T47D (cell line): ENCODE data around the gene PARG.
A peak's percentile ranks its signal among the peaks of the same experiment; 100 is the strongest.
"Not testable (repeated sequence)": the region's sequence is repeated elsewhere in the genome, so short reads cannot be mapped to it uniquely, and the experiment has no call there.

Experiments used
- DNase-seq, 2 experiments: peaks; one replicate each; pipeline versions ENCODE4 v3.0.0 to v3.0.0-alpha.2; 2011 to 2012; ENCODE audit warnings: low read depth in 1 of 2, low spot score in 1 of 2
- JUND ChIP-seq: IDR thresholded peaks from 2 replicates; pipeline ENCODE4 v1.6.1; 2012; ENCODE audit warnings: low read depth
- in situ Hi-C: cut with HindIII; loops from 2 replicates; pipeline ENCODE4 v1.10.0; 2016; ENCODE audit warnings: low sequenced_read_pairs, low pct_unique_long_range_greater_than_20kb

PARG gene

GRCh38 chr10:49844775-49845595, 96.8 kb downstream of the PARG start:
- peak in 1 of 2 experiments; percentile 11 for DNase-seq

GRCh38 chr10:49842333-49842628, 99.5 kb downstream of the PARG start:
- DNase-seq, in situ Hi-C loops: not testable (repeated sequence)

More at GRCh38 chr10:49844775-49845595, 96.8 kb downstream of the PARG start:
- no peak for TF ChIP-seq JUND
- in situ Hi-C loops = no loop called here

DNA sequence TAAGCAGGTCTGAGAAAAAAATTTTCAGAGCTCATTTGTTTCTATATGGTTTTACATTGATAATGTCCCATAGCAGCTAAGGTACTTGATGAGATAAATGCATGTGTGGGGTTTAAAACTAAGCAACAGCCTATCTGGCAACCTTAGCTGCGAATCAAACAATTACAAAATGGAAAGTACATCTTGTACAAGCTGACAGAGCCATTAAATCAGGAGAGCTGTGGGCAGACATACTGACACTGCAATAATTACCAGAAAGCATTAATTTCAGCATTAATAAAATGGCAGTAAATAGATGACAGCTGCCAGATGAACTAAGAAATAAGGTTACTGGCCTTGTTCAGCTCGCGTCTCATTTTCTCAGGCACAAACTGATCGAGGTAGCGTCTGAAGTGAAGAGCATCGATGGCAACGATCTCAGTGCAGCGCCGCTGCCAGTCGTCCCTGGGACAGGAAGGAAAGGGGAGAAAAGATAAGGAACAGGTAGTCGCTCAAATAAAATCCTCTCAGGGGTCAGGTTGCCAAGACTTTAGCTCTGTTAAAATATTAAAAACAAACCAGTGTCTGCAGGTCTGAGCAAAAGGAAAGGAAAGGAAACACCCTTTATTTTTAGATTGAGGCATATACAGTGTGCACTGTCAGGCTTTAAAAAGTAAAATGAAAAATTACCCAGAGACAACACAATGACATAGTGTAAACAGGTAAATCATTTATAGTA, 100.1 kb downstream of the PARG start:
- no peak for TF ChIP-seq JUND
- DNase-seq = no peak
- in situ Hi-C loops = no loop called here

DNA sequence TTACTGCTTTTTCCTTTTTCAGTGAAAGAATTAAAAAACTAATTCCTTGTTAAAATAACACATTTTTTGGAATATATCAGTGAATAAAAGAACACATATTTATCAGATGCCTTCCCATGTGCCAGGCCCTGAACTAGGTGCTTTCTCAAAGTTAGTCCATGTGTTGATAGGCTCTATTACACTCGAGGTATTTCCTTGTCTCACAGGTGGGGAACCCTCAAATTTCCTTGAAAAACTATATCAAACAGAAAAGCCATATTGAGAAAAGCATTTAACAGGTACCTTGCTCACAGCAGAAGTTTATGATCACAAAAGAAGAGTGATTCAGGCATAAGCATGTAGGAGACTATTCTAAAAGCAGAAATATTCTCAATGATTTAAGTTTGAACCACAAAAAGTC, 104.1 kb downstream of the PARG start:
- TF ChIP-seq JUND = no peak
- DNase-seq = no peak
- in situ Hi-C loops = no loop called here

GRCh38 chr10:49837051-49837478, 104.8 kb downstream of the PARG start:
- TF ChIP-seq JUND = no peak
- no peak for DNase-seq
- in situ Hi-C loops = no loop called here

DNA sequence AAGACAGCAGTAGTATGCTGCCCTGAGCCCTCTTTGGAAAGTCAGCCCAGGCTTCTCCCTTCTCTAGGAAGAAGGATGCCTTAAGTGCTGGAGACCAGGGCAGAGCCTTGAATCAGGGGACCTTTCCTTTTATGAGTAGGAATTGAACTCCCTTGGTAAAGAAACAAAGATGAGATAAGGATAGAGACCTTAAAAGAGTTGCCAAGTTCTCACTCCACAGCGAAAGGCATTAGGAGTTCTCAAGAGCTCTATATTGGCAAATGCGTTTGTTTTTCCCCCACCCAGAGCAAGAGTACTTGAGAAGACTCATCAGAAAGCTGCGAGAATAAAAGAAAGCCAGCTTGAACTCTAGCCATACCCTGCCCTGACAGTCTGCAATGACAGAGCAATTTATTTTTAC, 106.9 kb downstream of the PARG start:
- in situ Hi-C loops = no loop called here
- TF ChIP-seq JUND = no peak
- DNase-seq = no peak

DNA sequence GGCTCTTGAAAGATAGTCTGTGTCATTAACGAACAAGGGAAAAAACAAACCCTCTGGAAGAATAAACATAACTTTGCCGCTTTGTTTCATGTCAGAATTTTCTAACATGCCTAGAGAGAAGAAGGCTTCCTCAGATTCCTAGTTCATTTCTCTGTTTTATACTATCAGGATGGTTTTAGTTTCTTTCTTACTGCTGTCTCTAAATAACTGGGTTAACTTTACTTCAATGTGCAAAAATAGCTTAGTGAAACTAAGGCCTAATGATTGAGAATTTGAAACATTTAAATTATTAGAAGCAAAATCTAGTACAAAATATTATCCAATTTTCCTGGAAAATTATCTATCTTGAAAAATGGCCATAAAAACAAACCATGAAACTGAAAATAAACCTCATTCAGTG, 107.6 kb downstream of the PARG start:
- no peak for TF ChIP-seq JUND
- no peak for DNase-seq
- in situ Hi-C loops = no loop called here

- no peak for TF ChIP-seq JUND
- in situ Hi-C loops = no loop called here
- no peak for DNase-seq
Measured at GRCh38 chr10:49833168-49833567, 108.7 kb downstream of the PARG start.

DNA sequence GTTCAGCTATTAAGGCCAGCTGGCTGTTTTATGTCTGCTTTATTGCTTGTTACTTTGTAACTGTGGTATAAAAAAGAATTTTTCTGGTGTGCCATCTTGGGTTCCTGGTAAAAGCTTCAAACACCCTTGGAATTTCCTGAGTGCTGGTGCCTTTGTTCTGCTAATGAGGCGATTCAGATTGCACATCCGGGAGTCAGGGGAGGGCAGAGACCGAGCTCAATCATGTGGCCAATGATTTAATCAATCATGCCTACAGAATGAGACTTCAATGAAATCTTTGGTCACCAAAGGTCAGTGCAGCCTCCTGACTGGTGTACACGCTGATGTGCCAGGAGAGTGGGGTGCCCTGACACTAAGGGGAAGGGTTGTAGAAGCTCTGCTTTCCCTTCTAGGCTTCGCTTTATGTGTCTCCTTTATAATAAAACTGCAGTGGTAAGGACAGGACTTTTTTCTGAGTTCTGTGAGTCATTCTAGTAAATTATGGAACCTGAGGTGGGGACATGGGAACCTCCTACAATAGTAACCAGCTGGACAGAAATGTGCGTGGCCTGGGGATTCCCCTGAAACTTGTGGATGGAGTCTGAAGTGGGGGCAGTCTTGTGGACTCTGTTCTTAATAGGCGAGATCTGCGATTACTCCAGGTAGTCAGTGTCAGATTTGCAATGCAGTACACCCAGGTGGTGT, 110.3 kb downstream of the PARG start:
- no peak for TF ChIP-seq JUND
- in situ Hi-C loops = no loop called here
- no peak for DNase-seq

GRCh38 chr10:49830846-49831245, 111.0 kb downstream of the PARG start:
- TF ChIP-seq JUND = no peak
- in situ Hi-C loops = no loop called here
- no peak for DNase-seq

DNA sequence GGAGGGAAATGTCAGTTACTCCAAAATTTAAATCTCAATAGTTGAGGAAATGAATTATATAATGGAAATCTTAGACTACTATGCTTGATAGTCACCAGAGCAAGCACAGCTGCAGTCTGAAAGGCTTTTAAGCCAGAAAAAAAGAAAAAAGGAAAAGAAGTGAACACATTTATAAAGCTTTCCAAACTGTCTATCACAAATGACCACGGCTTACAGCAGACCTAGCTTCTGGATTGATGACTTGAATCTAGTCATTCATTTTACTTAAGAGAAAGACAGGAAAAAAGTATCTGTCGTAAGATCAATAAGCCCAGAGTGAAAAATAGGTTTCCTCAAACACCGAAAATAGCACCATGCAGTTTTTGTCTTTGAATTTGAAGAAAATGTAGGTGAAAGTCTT, 111.8 kb downstream of the PARG start:
- no peak for TF ChIP-seq JUND
- in situ Hi-C loops = no loop called here
- no peak for DNase-seq

DNA sequence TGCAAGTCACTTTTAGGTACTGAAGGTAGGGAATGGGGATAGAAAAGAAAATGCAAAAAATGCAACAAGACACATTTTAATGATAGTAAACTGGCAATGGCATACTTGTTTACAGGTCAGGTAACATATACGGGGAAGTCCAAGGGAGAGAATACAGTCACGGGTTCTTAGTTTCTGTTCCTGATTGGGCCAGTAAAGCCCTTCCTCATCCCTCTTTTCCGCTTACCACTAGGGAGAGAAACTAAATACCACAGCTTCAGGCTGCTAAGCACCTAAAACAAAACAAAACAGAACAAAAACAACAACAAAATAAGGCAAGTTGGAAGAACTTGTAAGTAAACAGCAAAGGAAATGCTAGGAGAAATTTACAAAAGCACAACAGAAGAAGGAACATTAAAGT, 114.5 kb downstream of the PARG start:
- in situ Hi-C loops = no loop called here
- TF ChIP-seq JUND = no peak
- DNase-seq = no peak
